ENCODE results near the gene LTBP3.

DNA sequence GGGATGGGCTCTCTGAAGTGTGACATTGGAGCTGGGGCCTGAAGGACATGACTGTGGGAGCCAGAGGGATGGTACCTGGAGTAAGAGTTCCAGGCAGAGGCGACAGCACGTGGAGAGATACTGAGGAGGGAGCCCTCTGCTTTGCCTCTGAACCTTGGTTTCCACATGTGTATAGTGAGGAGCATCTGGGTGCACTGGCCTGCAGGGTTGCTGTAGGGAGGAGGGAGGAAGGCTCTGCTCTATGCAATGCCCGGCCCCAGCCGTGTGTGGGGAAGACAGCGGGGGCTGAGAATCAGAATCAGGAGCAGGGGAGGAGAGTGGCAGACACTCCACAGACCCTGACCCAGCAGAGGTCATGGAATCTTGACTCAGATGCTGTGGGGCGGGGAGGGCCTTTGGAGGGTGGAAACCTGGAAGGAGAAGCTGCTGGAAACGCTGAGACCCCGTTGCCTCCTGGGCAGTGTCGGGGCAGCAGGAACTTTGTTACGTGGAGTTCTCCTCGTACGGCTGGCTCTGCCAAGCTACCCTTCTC lies 29.3 kb downstream of the LTBP3 start:
- no peak for TF ChIP-seq POLR2AphosphoS5 (IDR thresholded peaks at IDR 0.05)
- TF ChIP-seq, protein P1, sequence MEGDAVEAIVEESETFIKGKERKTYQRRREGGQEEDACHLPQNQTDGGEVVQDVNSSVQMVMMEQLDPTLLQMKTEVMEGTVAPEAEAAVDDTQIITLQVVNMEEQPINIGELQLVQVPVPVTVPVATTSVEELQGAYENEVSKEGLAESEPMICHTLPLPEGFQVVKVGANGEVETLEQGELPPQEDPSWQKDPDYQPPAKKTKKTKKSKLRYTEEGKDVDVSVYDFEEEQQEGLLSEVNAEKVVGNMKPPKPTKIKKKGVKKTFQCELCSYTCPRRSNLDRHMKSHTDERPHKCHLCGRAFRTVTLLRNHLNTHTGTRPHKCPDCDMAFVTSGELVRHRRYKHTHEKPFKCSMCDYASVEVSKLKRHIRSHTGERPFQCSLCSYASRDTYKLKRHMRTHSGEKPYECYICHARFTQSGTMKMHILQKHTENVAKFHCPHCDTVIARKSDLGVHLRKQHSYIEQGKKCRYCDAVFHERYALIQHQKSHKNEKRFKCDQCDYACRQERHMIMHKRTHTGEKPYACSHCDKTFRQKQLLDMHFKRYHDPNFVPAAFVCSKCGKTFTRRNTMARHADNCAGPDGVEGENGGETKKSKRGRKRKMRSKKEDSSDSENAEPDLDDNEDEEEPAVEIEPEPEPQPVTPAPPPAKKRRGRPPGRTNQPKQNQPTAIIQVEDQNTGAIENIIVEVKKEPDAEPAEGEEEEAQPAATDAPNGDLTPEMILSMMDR (IDR thresholded peaks at IDR 0.05 in 8 of 11, conservative IDR thresholded peaks at IDR 0.05 in 3 of 11): no peak

Measured in spleen (tissue), 7 donors.